ENCODE data around the gene BTBD7. TPM values are rescaled to one million over a fixed set of nuclear protein-coding genes. Genes with fewer than 3 reads are reported as not detected.

The BTBD7 gene
- total RNA-seq, 4 donors from 2014 or later = 16.7 to 60.4 (median 55.3) TPM

- Histone ChIP-seq H3K27me3 (no peaks in the 10 kb centered on the region), H3K4me1 (no peaks in the 10 kb centered on the region), H3K27ac (no peak within 1 kb of the TSS), H3K9me3 (no peaks in the 10 kb centered on the region), H3K4me3 (no peak within 1 kb of the TSS), H3K36me3 (no peaks in the 10 kb centered on the region)
- DNase-seq = no peak
- intact Hi-C loops (cut with DNase I; ENCODE audit: low total_unique reads) = no loop called here
- TF ChIP-seq CTCF (IDR thresholded peaks at IDR 0.05) = no peak
- no peak for TF ChIP-seq POLR2A (IDR thresholded peaks at IDR 0.05)
These were observed 14.3 kb upstream of the BTBD7 start, which contains the start of gene COX8C for GRCh38 chr14:93346926-93347721. COX8C (plus strand) TSS chr14:93347182; CDS start chr14:93347269, 87 bp downstream.

- Histone ChIP-seq H3K9me3 (no peaks in the 10 kb centered on the region), H3K27ac (no peak overlapping the region), H3K4me1 (no peaks in the 10 kb centered on the region), H3K27me3 (no peaks in the 10 kb centered on the region), H3K36me3 (no peaks in the 10 kb centered on the region), H3K4me3 (no peak overlapping the region)
- DNase-seq = no peak
- TF ChIP-seq CTCF (IDR thresholded peaks at IDR 0.05) (no peak), POLR2A (IDR thresholded peaks at IDR 0.05) (no peak)
- intact Hi-C loops (cut with DNase I; ENCODE audit: low total_unique reads) = no loop called here
These were observed 11.0 kb upstream of the BTBD7 start for GRCh38 chr14:93343797-93344196.

GRCh38 chr14:93343266-93343665, 10.4 kb upstream of the BTBD7 start:
- intact Hi-C loops (cut with DNase I; ENCODE audit: low total_unique reads) = no loop called here
- DNase-seq = no peak
- Histone ChIP-seq H3K27me3 (no peaks in the 10 kb centered on the region), H3K27ac (no peak overlapping the region), H3K36me3 (no peaks in the 10 kb centered on the region), H3K4me1 (no peaks in the 10 kb centered on the region), H3K9me3 (no peaks in the 10 kb centered on the region), H3K4me3 (no peak overlapping the region)
- TF ChIP-seq CTCF (IDR thresholded peaks at IDR 0.05) = no peak
- TF ChIP-seq POLR2A (IDR thresholded peaks at IDR 0.05) = no peak

GRCh38 chr14:93337884-93338283, 5.0 kb upstream of the BTBD7 start:
- Histone ChIP-seq H3K36me3 (no peaks in the 10 kb centered on the region), H3K27ac (no peak overlapping the region), H3K4me3 (no peak overlapping the region), H3K27me3 (no peaks in the 10 kb centered on the region), H3K4me1 (peaks cover 0 to 5% of the 10 kb centered on the region in 2 donors), H3K9me3 (no peaks in the 10 kb centered on the region)
- DNase-seq = no peak
- intact Hi-C loops (cut with DNase I; ENCODE audit: low total_unique reads) = no loop called here
- no peak for TF ChIP-seq POLR2A (IDR thresholded peaks at IDR 0.05)
- TF ChIP-seq CTCF (IDR thresholded peaks at IDR 0.05) = no peak

- TF ChIP-seq CTCF (IDR thresholded peaks at IDR 0.05) (no peak), POLR2A (IDR thresholded peaks at IDR 0.05) (no peak)
- Histone ChIP-seq H3K36me3 (no peaks in the 10 kb centered on the region), H3K4me3 (no peak overlapping the region), H3K27me3 (no peaks in the 10 kb centered on the region), H3K4me1 (peaks cover 0 to 5% of the 10 kb centered on the region in 2 donors), H3K27ac (no peak overlapping the region), H3K9me3 (no peaks in the 10 kb centered on the region)
- DNase-seq = no peak
- intact Hi-C loops (cut with DNase I; ENCODE audit: low total_unique reads) = no loop called here
These were observed 4.4 kb upstream of the BTBD7 start for GRCh38 chr14:93337143-93337753.
